ENCODE measurements around the gene FAM20C. TPM values are rescaled to one million over a fixed set of nuclear protein-coding genes. Genes with fewer than 3 reads are reported as not detected.

Gene FAM20C
- total RNA-seq, 4 donors from 2014 or later, result 46.5 to 79.2 (median 69.8) TPM

DNA sequence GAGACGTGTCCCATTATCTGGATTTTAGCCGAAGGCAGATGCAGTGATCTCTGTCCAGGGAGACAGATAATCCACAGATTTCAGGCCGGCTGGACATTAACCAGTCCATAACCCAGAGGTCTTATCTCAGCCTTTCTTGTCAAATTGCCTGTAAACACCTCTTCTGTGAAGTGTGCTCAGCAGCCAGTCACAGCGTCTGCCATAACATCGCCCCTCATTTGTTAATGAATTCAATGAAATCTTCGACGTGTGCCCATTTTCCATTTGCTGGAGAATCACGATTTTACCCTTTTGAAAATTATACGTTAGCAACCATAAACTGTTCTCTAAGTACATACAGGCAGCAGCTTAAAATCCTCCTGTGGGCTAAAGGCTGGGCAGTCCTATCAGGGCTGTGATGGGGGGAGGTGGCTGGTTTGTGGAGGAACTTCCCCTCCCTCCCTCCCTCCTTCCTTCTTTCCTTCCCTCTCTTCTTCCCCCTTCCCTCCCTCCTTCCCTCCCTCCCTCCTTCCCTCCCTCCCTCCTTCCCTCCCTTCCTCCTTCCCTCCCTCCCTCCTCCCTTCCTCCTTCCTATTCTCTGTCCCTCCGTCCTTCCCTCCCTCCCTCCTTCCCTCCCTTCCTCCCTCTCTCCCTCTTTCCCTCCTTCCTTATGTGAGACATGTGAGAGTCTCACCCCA, 26.6 kb upstream of the FAM20C start:
- no peaks in the 10 kb centered on the region for H3K36me3 ChIP-seq
- H3K27me3 ChIP-seq, result peaks cover 0 to 3% (median 0%) of the 10 kb centered on the region in 4 donors
- no peak overlapping the region for H3K4me3 ChIP-seq
- intact Hi-C loops (cut with DNase I), result no loop called here
- H3K27ac ChIP-seq (replicated peaks in 1 of 4), result no peak overlapping the region
- peaks cover 0 to 8% (median 3%) of the 10 kb centered on the region in 4 donors for H3K4me1 ChIP-seq
- DNase-seq (ENCODE audit: extremely low spot score), result no peak
- H3K9me3 ChIP-seq, result no peaks in the 10 kb centered on the region
- TF ChIP-seq, protein P1, sequence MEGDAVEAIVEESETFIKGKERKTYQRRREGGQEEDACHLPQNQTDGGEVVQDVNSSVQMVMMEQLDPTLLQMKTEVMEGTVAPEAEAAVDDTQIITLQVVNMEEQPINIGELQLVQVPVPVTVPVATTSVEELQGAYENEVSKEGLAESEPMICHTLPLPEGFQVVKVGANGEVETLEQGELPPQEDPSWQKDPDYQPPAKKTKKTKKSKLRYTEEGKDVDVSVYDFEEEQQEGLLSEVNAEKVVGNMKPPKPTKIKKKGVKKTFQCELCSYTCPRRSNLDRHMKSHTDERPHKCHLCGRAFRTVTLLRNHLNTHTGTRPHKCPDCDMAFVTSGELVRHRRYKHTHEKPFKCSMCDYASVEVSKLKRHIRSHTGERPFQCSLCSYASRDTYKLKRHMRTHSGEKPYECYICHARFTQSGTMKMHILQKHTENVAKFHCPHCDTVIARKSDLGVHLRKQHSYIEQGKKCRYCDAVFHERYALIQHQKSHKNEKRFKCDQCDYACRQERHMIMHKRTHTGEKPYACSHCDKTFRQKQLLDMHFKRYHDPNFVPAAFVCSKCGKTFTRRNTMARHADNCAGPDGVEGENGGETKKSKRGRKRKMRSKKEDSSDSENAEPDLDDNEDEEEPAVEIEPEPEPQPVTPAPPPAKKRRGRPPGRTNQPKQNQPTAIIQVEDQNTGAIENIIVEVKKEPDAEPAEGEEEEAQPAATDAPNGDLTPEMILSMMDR (IDR thresholded peaks at IDR 0.05), result no peak
- no peak for TF ChIP-seq POLR2AphosphoS5 (IDR thresholded peaks at IDR 0.05)
- WGBS, result 67% methylated on average over 10 of the region's 10 CpGs

DNA sequence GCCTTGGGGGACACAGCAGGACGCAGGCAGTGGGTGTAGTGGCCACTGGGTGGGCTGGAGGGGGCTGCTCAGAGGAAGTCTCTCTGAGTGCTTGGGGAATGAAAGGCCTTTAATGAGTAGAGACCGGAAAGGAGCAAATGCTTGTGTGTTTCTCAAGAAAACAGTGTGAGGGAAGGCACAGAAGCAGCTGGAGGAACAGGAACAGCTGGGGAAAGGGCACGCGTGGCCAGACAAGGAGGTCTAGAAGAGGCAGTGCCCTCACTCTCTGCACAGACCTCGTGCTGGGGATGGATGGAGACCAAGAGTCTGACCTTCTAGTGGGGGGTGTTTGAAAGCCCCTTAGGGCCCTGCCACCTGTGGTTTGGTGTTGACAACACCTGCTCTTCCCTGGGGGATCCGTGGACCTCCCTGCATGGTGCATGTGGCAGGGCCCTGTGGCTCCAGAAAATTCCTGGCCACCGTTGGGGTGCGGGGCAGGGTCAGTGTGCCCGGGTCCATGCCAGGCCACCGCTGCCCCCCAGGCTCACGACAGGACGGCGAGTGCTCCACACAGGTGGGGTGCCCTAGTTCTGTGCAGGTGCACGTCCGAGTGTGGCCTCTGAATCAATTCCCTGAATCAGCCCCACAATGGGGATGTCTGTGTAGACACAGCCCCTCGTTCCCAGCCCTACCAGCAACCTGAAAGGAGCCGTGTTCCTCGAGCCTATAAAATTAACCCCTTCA, 25.9 kb upstream of the FAM20C start:
- Histone ChIP-seq H3K4me1 (peaks cover 0 to 8% (median 3%) of the 10 kb centered on the region in 4 donors), H3K36me3 (no peaks in the 10 kb centered on the region), H3K27ac (replicated peaks in 1 of 4) (no peak overlapping the region), H3K4me3 (no peak overlapping the region), H3K9me3 (no peaks in the 10 kb centered on the region), H3K27me3 (no peaks in the 10 kb centered on the region)
- TF ChIP-seq POLR2AphosphoS5 (IDR thresholded peaks at IDR 0.05) (no peak), EP300 (IDR thresholded peaks at IDR 0.05) (no peak), POLR2A (IDR thresholded peaks at IDR 0.05; ENCODE audit: low read depth) (no peak)
- TF ChIP-seq, protein P1 (IDR thresholded peaks at IDR 0.05), result no peak
- intact Hi-C loops (cut with DNase I), result no loop called here
- DNase-seq (ENCODE audit: extremely low spot score), result no peak
- 65% methylated on average over 14 of the region's 18 CpGs for WGBS

DNA sequence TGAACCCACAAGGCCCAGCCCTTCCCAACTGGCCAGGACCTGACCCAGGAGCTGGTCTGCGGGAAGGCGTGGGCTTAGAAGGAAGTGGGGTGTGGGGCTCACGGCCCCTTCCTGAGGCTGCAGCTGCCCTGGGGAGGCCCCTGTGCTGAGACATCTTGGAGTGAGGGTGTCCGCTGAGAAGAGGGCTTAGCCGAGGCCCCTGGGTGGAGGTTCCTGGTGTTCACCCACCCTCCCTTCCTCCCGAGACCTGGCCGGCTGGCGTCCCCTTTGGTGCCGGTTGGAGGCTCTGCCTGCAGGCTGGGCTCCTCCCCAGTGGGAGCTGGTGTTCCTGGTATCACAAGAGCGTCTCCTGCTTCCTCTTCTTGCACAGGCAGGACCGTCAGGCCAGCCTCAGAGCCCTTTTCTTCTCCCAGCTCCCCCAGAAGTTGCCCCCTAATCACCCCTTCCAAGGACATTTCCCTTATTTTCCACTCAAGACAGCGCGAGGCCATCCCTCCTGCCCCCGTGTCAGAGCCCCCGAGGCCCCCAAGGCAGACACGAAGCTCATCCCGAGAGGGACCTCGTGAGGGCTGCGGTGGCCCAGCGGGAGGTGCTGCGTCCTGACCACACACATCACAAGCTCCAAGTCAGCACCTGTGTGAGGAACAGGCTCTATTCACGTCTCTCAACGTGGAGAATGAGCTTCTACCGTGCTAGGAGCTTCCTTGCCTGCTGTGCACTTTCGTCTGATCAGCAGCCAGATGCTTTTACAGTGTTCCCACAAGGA, 25.1 kb upstream of the FAM20C start:
- Histone ChIP-seq H3K36me3 (no peaks in the 10 kb centered on the region), H3K4me3 (no peak overlapping the region), H3K27ac (replicated peaks in 1 of 4) (no peak overlapping the region), H3K9me3 (no peaks in the 10 kb centered on the region), H3K27me3 (no peaks in the 10 kb centered on the region), H3K4me1 (peaks cover 0 to 8% (median 3%) of the 10 kb centered on the region in 4 donors)
- DNase-seq (ENCODE audit: extremely low spot score), result no peak
- TF ChIP-seq POLR2A (IDR thresholded peaks at IDR 0.05; ENCODE audit: low read depth), result no peak
- TF ChIP-seq POLR2AphosphoS5 (IDR thresholded peaks at IDR 0.05), result no peak
- TF ChIP-seq, protein P1 (IDR thresholded peaks at IDR 0.05), result no peak
- no peak for TF ChIP-seq EP300 (IDR thresholded peaks at IDR 0.05)
- WGBS, result 75% methylated on average over 22 of the region's 25 CpGs
- intact Hi-C loops (cut with DNase I), result no loop called here

DNA sequence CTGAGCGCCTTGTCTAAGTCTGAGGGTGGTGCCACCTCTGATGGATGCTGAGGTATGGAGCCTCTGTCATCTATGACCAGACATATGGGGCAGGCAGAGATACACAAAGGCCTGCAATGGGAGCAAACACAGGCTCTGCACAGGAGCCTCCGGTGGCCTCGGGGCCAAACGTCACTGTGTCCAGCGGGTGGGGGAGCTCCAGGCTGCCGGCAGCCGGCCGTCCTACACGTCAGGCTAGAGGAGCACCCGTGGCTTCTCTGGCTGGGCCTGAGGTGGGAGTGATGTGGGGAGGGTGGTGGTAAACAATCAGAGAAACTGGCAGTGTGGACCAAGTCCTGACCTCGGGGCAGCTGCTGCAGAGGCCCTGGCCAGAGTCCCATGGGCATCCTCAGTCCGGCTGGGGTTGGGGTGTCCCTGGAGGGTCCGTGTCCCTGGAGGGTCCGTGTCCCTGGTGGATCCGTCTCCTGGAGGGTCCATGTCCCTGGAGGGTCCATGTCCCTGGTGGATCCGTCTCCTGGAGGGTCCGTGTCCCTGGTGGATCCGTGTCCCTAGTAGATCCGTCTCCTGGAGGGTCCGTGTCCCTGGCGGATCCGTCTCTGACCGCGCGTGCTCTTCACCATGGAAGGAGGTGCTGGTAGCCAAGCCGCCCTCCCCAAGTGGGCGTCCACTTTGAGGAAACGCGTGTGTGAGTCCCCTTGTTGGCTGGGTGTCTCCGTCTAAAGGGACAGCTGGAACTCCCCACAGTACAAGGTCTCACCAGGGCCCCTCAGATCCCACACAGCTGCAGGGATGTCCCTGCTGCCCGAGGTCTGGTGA, 24.2 kb upstream of the FAM20C start:
- 92% methylated on average over 10 of the region's 31 CpGs for WGBS
- TF ChIP-seq POLR2AphosphoS5 (IDR thresholded peaks at IDR 0.05), result no peak
- TF ChIP-seq POLR2A (IDR thresholded peaks at IDR 0.05; ENCODE audit: low read depth), result no peak
- Histone ChIP-seq H3K27ac (replicated peaks in 1 of 4) (no peak overlapping the region), H3K36me3 (no peaks in the 10 kb centered on the region), H3K4me1 (peaks cover 0 to 9% (median 3%) of the 10 kb centered on the region in 4 donors), H3K27me3 (no peaks in the 10 kb centered on the region), H3K4me3 (no peak overlapping the region), H3K9me3 (no peaks in the 10 kb centered on the region)
- no peak for DNase-seq (ENCODE audit: extremely low spot score)
- intact Hi-C loops (cut with DNase I), result no loop called here
